RPMI8226 (cell line): ENCODE measurements around the gene SEC24A.
"Not testable (repeated sequence)": the region's sequence is repeated elsewhere in the genome, so short reads cannot be mapped to it uniquely, and the experiment has no call there.

Experiments
- DNase-seq: peaks from one replicate; pipeline ENCODE4 v3.0.0-alpha.2; 2015

SEC24A gene

GRCh38 chr5:134758176-134758503 is 109.6 kb downstream of the SEC24A start:
- no peak for DNase-seq

- DNase-seq, result peak; percentile 97
Observed at GRCh38 chr5:134758504-134759341, 110.1 kb downstream of the SEC24A start, which contains the start of gene DDX46. Gene DDX46, plus strand, starts transcription at chr5:134758779. Its CDS starts 160 bp downstream, at chr5:134758939.

- not testable (repeated sequence) for DNase-seq
Observed at GRCh38 chr5:134767528-134768291, 119.1 kb downstream of the SEC24A start.

GRCh38 chr5:134769206-134769605 is 120.6 kb downstream of the SEC24A start:
- DNase-seq, result no peak

- no peak for DNase-seq
Observed at GRCh38 chr5:134772461-134773125, 124.0 kb downstream of the SEC24A start.

- DNase-seq, result no peak
Observed at GRCh38 chr5:134777366-134777765, 128.8 kb downstream of the SEC24A start.
